Neutrophil (primary cell): ENCODE data around the gene KIAA0232.

ENCODE experiments used
- H3K27ac ChIP-seq: fragments of 200-600 bp; sonication (generic); 2 replicates; pipeline ENCODE4 v1.5.1; 2016; ENCODE audit warnings: mild to moderate bottlenecking, moderate library complexity
- H3K27me3 ChIP-seq: fragments of 200-600 bp; sonication (generic); 2 replicates; pipeline ENCODE4 v1.6.0; 2016; ENCODE audit warnings: mild to moderate bottlenecking
- H3K36me3 ChIP-seq: fragments of 200-600 bp; sonication (generic); 2 replicates; pipeline ENCODE4 v1.5.1; 2017
- H3K4me1 ChIP-seq, 2 experiments: fragments of 200-600 bp in 1 of 2; sonication (generic) in 1 of 2; 1 replicate in 1 of 2; 2 replicates in 1 of 2; pipeline versions ENCODE4 v1.5.1 to v1.6.1; 2013 to 2016; ENCODE audit warnings: low read depth in 1 of 2, low read length in 1 of 2, mild to moderate bottlenecking in 1 of 2, moderate library complexity in 1 of 2; ENCODE audit not compliant: control insufficient read depth in 1 of 2, insufficient read depth in 1 of 2
- H3K4me3 ChIP-seq, 2 experiments: fragments of 200-600 bp in 1 of 2; sonication (generic) in 1 of 2; 1 replicate in 1 of 2; 2 replicates in 1 of 2; pipeline ENCODE4 v1.5.1; 2013 to 2016; ENCODE audit warnings: low read depth in 1 of 2, low read length in 1 of 2, mild to moderate bottlenecking in 1 of 2, moderate library complexity in 1 of 2
- H3K9me3 ChIP-seq: fragments of 200-600 bp; sonication (generic); 2 replicates; pipeline ENCODE4 v1.5.1; 2016
- TF ChIP-seq, protein P1 (sequence below): fragments of 200-600 bp; sonication (generic); IDR thresholded peaks from 2 replicates; pipeline ENCODE4 v1.5.1; 2016; ENCODE audit warnings: antibody characterized with exemption

The KIAA0232 gene

DNA sequence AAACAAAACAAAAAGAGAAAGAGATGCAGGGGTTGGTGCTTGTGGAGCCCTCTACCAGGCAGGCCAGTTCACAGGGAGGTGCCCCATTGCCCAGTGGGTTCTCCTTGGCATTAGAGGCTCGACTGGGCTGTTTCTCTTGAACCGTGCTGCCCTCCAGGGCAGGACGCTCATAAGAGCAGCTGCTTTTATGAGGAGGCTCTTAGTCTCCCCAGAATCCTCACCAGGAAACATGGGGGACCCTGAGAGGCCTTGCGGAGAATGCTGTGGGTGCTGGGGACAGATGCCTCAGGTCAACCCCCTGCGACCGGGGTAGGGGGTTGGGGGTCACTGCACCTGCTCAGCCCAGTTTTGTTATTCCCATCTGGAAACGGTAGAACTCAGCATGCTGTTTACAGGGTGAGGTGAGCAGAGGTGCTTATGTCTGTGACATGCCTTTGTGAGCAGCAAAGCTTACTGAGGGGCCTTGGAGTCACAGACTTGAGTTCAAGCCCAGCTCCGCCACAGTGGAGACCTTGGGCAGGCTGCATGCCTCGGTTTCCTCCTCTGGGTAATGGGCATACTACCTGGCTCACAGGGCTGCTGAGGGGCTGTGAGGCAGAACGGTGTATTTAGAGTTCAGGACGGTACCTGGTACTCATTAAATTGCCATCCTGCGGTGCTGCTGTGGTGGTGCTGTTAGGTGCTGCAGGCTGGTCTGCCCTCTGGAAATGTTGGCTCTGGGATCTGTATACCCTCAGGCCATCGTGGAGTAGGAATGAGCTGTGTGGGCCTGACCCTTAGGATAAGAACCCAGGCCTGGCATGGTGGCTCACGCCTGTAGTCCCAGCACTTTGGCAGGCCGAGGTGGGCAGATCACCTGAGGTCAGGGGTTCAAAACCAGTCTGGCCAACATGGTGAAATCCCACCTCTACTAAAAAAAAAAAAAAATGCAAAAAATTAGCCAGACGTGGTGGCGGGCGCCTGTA, 132.8 kb downstream of the KIAA0232 start:
- TF ChIP-seq, protein P1, sequence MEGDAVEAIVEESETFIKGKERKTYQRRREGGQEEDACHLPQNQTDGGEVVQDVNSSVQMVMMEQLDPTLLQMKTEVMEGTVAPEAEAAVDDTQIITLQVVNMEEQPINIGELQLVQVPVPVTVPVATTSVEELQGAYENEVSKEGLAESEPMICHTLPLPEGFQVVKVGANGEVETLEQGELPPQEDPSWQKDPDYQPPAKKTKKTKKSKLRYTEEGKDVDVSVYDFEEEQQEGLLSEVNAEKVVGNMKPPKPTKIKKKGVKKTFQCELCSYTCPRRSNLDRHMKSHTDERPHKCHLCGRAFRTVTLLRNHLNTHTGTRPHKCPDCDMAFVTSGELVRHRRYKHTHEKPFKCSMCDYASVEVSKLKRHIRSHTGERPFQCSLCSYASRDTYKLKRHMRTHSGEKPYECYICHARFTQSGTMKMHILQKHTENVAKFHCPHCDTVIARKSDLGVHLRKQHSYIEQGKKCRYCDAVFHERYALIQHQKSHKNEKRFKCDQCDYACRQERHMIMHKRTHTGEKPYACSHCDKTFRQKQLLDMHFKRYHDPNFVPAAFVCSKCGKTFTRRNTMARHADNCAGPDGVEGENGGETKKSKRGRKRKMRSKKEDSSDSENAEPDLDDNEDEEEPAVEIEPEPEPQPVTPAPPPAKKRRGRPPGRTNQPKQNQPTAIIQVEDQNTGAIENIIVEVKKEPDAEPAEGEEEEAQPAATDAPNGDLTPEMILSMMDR, result no peak
- no peaks in the 10 kb centered on the region for H3K27me3 ChIP-seq
- H3K27ac ChIP-seq, result peak overlapping the region; percentile 98
- peak overlapping the region in 1 of 2 experiments; percentile 66 for H3K4me3 ChIP-seq
- H3K36me3 ChIP-seq, result no peaks in the 10 kb centered on the region
- peaks cover 85 to 96% of the 10 kb centered on the region in 2 experiments for H3K4me1 ChIP-seq
- H3K9me3 ChIP-seq, result no peaks in the 10 kb centered on the region

DNA sequence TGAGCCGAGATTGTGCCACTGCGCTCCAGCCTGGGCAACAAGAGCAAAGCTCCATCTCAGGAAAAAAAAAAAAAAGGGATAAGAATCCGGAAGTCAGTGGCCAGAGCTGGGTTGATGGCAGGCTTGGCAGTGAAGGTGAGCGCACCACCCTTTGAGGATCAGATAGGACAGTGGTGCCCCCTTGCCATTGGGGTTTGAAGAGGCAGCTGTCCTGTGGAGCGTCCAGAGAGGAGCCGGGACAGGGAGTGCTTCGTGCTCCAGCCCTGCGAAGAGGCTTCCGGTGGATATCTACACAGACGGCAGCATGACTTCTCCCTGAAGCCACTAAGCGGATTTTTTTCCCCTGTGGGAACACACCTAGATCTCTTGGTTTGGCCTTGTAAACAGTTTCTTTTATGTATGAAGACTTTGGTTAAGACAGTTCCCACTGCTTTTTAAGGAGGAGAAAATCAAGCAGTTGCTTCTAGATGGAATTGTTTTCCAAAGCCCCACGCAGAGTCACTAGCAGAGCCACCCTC, 133.6 kb downstream of the KIAA0232 start:
- H3K4me1 ChIP-seq, result peaks cover 91 to 94% of the 10 kb centered on the region in 2 experiments
- H3K36me3 ChIP-seq, result no peaks in the 10 kb centered on the region
- peak overlapping the region; percentile 61 to 66 for H3K4me3 ChIP-seq
- peak overlapping the region; percentile 98 for H3K27ac ChIP-seq
- no peaks in the 10 kb centered on the region for H3K9me3 ChIP-seq
- no peaks in the 10 kb centered on the region for H3K27me3 ChIP-seq
- TF ChIP-seq, protein P1, result no peak

DNA sequence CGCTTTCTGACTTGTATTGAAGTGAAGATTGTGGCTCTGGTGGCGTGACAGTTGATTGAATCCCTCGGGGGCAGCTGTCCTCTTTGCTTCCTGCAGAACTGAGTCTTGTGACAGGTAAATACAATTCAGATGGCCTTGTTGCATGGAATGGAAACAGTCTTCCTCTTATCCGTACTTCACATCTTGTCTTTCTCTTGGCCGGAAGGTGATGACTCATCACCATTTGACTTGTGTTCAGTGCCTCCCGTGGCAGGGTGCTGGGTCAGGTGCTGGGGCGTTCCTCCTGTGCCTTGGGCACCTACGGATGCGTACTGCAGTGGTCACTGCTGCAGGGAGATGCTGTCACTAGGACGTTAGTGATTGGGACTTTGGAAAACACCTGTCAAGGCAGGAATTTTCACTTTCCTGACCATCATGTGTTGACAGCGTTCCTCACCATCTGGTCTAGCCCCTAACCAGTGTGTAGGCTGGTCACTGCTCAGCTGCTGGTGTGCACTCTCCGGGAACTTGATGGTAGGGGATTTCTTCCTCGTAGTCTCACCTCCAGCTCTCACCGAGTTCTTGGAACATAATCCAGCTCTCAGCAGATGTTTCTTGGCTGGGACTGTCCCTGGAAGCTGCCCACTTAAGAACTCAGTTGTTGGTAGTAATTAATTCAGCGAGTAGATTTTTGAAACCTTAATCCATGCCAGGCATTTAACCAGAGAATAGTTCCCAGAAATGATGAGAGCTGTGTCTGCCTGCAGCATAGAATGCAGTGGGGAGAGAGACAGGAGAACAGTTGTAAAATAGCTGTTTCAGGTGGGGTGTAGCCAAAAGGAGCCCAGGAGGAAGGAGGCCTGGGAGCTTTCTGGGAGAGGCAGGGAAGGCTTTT, 134.3 kb downstream of the KIAA0232 start:
- peak overlapping the region; percentile 98 for H3K27ac ChIP-seq
- no peaks in the 10 kb centered on the region for H3K27me3 ChIP-seq
- H3K4me3 ChIP-seq, result peak overlapping the region; percentile 61 to 66
- no peaks in the 10 kb centered on the region for H3K36me3 ChIP-seq
- peaks cover 85 to 89% of the 10 kb centered on the region in 2 experiments for H3K4me1 ChIP-seq
- no peaks in the 10 kb centered on the region for H3K9me3 ChIP-seq
- TF ChIP-seq, protein P1, result peak; percentile 8

DNA sequence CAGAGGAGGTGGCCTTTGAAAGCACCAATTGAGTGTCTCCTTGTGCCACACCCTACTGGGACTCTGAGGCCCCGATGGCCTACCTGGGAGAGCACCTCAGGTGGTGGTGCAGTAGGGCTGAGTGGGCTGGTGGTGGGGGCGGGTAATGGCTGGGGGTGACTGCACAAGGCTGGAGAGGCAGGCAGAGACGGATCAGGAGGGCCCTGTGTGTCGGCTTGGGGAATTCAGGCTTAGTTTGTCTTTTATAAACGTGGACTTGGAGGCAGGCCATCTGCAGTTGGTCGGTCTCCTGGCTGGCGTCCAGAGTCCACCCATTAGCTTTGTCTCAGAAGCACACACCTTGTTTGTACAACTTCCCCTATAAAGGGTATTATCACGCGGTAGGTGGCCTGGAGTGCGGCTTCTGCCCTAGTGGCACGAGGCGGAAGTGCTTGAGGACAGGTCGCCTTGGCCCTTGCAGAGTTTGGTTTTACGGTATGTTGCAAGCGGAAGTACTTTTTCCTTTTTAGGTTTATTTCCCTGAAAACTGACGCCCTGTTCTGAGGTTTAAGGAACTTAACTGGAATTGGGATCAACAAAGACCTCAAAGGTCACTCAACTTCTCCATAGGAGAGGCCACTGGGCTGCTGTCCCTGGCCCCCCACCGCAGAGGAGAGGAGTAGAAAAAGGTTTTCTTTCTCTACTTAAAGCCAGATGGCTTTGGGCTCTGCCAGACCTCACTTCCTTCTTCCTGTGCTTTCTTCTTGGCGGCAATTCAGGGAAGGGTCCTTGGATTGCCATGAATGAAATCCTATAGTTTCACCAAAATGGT, 135.1 kb downstream of the KIAA0232 start:
- H3K4me1 ChIP-seq, result peaks cover 76 to 84% of the 10 kb centered on the region in 2 experiments
- H3K4me3 ChIP-seq, result peak overlapping the region; percentile 61 to 66

More for the DNA sequence above, 135.1 kb downstream of the KIAA0232 start:
- H3K27ac ChIP-seq, result peak overlapping the region; percentile 98
- no peaks in the 10 kb centered on the region for H3K9me3 ChIP-seq
- H3K27me3 ChIP-seq, result no peaks in the 10 kb centered on the region
- H3K36me3 ChIP-seq, result no peaks in the 10 kb centered on the region
- TF ChIP-seq, protein P1, result peak; percentile 99
